ENCODE data around the gene ZNF593. TPM values are rescaled to one million over a fixed set of nuclear protein-coding genes. Genes with fewer than 3 reads are reported as not detected.

Gene ZNF593
- polyA plus RNA-seq, 1 of the 3 experiments (the other 2 are of a cell fraction): 64.8 TPM

GRCh38 chr1:26129778-26130177, 39.9 kb upstream of the ZNF593 start:
- Histone ChIP-seq H3K4me1 (ENCODE audit: control insufficient read depth in 1 of 2, insufficient read depth in 2 of 2, low read depth in 1 of 2, low read length in 1 of 2) (0 out of 4 replicates have a peak, but pooled peaks cover 0 to 4% of the 10 kb centered on the region in 2 experiments), H3K36me3 (replicated peaks in 1 of 2; ENCODE audit: control insufficient read depth in 1 of 2, insufficient read depth in 2 of 2, low read length in 1 of 2) (peaks cover 2 to 5% of the 10 kb centered on the region in 2 experiments), H2AFZ (ENCODE audit: low read depth) (no peak overlapping the region), H3K4me2 (no peak overlapping the region), H3K27me3 (ENCODE audit: insufficient read depth) (no peaks in the 10 kb centered on the region), H3K9me2 (no peaks in the 10 kb centered on the region), H3K27ac (ENCODE audit: low read depth in 2 of 2, low read length in 1 of 2) (no peak overlapping the region), H3K79me2 (ENCODE audit: insufficient read depth) (peaks cover 3% of the 10 kb centered on the region; the same call in 1 of the 2 replicates), H3K4me3 (ENCODE audit: low read depth in 2 of 2, low read length in 1 of 2) (no peak overlapping the region), H3F3A (replicated peaks; ENCODE audit: insufficient read depth) (no peaks in the 10 kb centered on the region), H3K9me3 (no peaks in the 10 kb centered on the region), H3K9ac (no peak overlapping the region), H4K20me1 (ENCODE audit: insufficient read depth) (no peaks in the 10 kb centered on the region)
- 83% methylated on average over 4 of the region's 4 CpGs for WGBS (ENCODE audit: low lambda C conversion rate)
- DNase-seq: no peak
- TF ChIP-seq, protein P1, sequence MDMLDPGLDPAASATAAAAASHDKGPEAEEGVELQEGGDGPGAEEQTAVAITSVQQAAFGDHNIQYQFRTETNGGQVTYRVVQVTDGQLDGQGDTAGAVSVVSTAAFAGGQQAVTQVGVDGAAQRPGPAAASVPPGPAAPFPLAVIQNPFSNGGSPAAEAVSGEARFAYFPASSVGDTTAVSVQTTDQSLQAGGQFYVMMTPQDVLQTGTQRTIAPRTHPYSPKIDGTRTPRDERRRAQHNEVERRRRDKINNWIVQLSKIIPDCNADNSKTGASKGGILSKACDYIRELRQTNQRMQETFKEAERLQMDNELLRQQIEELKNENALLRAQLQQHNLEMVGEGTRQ (IDR thresholded peaks at IDR 0.05; ENCODE audit: borderline replicate concordance, low read depth, low read length): no peak
- TF ChIP-seq FOXJ3 (CRISPR knock-in tag; IDR thresholded peaks at IDR 0.05) (no peak), TAF1 (IDR thresholded peaks at IDR 0.05; ENCODE audit: borderline replicate concordance, low read depth, low read length) (no peak), NRF1 (IDR thresholded peaks at IDR 0.05; ENCODE audit: low read depth, low read length) (no peak), SIN3A (IDR thresholded peaks at IDR 0.05; ENCODE audit: borderline replicate concordance, low read depth, low read length) (no peak), POLR2AphosphoS5 (IDR thresholded peaks at IDR 0.05; ENCODE audit: low read depth, low read length) (no peak), CHD2 (IDR thresholded peaks at IDR 0.05; ENCODE audit: low read length, partially characterized antibody) (no peak), EZH2phosphoT487 (IDR thresholded peaks at IDR 0.05; ENCODE audit: borderline replicate concordance, low read depth) (no peak), TCF12 (IDR thresholded peaks at IDR 0.05) (no peak), JUND (IDR thresholded peaks at IDR 0.05) (no peak), RCOR1 (IDR thresholded peaks at IDR 0.05; ENCODE audit: low read length) (no peak), MXI1 (IDR thresholded peaks at IDR 0.05; ENCODE audit: low read depth, low read length) (no peak), EP300 (IDR thresholded peaks at IDR 0.05; ENCODE audit: borderline replicate concordance in 1 of 2, low read depth in 1 of 2, low read length in 1 of 2) (no peak), GATA2 (CRISPR knock-in tag; IDR thresholded peaks at IDR 0.05) (no peak)
- TF ChIP-seq, protein P2, sequence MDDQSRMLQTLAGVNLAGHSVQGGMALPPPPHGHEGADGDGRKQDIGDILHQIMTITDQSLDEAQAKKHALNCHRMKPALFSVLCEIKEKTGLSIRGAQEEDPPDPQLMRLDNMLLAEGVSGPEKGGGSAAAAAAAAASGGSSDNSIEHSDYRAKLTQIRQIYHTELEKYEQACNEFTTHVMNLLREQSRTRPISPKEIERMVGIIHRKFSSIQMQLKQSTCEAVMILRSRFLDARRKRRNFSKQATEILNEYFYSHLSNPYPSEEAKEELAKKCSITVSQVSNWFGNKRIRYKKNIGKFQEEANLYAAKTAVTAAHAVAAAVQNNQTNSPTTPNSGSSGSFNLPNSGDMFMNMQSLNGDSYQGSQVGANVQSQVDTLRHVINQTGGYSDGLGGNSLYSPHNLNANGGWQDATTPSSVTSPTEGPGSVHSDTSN (IDR thresholded peaks at IDR 0.05): no peak
- TF ChIP-seq, protein P3, sequence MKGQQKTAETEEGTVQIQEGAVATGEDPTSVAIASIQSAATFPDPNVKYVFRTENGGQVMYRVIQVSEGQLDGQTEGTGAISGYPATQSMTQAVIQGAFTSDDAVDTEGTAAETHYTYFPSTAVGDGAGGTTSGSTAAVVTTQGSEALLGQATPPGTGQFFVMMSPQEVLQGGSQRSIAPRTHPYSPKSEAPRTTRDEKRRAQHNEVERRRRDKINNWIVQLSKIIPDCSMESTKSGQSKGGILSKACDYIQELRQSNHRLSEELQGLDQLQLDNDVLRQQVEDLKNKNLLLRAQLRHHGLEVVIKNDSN (IDR thresholded peaks at IDR 0.05; ENCODE audit: borderline replicate concordance, low read depth): no peak
- TF ChIP-seq, protein P4, sequence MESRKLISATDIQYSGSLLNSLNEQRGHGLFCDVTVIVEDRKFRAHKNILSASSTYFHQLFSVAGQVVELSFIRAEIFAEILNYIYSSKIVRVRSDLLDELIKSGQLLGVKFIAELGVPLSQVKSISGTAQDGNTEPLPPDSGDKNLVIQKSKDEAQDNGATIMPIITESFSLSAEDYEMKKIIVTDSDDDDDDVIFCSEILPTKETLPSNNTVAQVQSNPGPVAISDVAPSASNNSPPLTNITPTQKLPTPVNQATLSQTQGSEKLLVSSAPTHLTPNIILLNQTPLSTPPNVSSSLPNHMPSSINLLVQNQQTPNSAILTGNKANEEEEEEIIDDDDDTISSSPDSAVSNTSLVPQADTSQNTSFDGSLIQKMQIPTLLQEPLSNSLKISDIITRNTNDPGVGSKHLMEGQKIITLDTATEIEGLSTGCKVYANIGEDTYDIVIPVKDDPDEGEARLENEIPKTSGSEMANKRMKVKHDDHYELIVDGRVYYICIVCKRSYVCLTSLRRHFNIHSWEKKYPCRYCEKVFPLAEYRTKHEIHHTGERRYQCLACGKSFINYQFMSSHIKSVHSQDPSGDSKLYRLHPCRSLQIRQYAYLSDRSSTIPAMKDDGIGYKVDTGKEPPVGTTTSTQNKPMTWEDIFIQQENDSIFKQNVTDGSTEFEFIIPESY (IDR thresholded peaks at IDR 0.05; ENCODE audit: borderline replicate concordance, low read depth): no peak
- POLR2A ChIA-PET: no interaction called here
- CTCF ChIA-PET: interaction anchor here (0.8 to 11.3 kb wide), 3 partner anchors 9 to 32 kb away, joined by 4 to 91 read pairs (median 5); no protein-coding TSS in a partner anchor

Measured in SK-N-SH (cell line).